Esophagus (tissue), 2 donors: ENCODE results near the gene TMEM269. TPM values are rescaled to one million over a fixed set of nuclear protein-coding genes. Genes with fewer than 3 reads are reported as not detected.
"Not testable (repeated sequence)": the region's sequence is repeated elsewhere in the genome, so short reads cannot be mapped to it uniquely, and the experiment has no call there.

Source experiments
- H3K27ac ChIP-seq, 2 donors: one replicate each; pipeline ENCODE4 v1.5.1; 2013; ENCODE audit warnings: low read depth in 2 of 2, mild to moderate bottlenecking in 2 of 2, inconsistent platforms in 1 of 2, low read length in 1 of 2, moderate library complexity in 1 of 2
- H3K27me3 ChIP-seq, 2 donors: one replicate each; pipeline ENCODE4 v1.6.1; 2013; ENCODE audit warnings: low read length in 2 of 2, control low read depth in 1 of 2, mild to moderate bottlenecking in 1 of 2; ENCODE audit not compliant: insufficient read depth in 2 of 2, control insufficient read depth in 1 of 2
- H3K36me3 ChIP-seq, 2 donors: one replicate each; pipeline ENCODE4 v1.6.1; 2013; ENCODE audit warnings: low read length in 1 of 2; ENCODE audit not compliant: control insufficient read depth in 2 of 2, insufficient read depth in 2 of 2
- H3K4me1 ChIP-seq, 2 donors: one replicate each; pipeline ENCODE4 v1.6.1; 2013; ENCODE audit warnings: low read length in 1 of 2; ENCODE audit not compliant: control insufficient read depth in 2 of 2, insufficient read depth in 2 of 2
- H3K4me3 ChIP-seq, 2 donors: one replicate each; pipeline ENCODE4 v1.5.1; 2013; ENCODE audit warnings: low read length in 2 of 2, mild to moderate bottlenecking in 2 of 2, low read depth in 1 of 2, moderate library complexity in 1 of 2
- H3K9me3 ChIP-seq, 2 donors: one replicate each; pipeline ENCODE4 v1.6.1; 2013; ENCODE audit warnings: mild to moderate bottlenecking in 2 of 2, low read depth in 1 of 2, low read length in 1 of 2, moderate library complexity in 1 of 2; ENCODE audit not compliant: control insufficient read depth in 2 of 2, insufficient read depth in 1 of 2
- WGBS, 2 donors: extraction: QIAGEN DNeasy Blood & Tissue Kit; methylation state at CpG; one replicate each; pipeline ENCODE4 v1.1.7; 2013; 5-methylcytosine and 5-hydroxymethylcytosine counted together
- polyA plus RNA-seq, 2 donors: library from polyadenylated mRNA; stranded (reverse); fragments of 200-250 nt; gene quantifications; one replicate each; pipeline ENCODE4 v1.2.3, GENCODE V29; 2013
- donor health status: healthy with polysubstance abuse.
- donor health status: Bipolar disorder and iron deficiency.

TMEM269 gene
- polyA plus RNA-seq, 2 donors = 0.01 to 0.04 TPM

DNA sequence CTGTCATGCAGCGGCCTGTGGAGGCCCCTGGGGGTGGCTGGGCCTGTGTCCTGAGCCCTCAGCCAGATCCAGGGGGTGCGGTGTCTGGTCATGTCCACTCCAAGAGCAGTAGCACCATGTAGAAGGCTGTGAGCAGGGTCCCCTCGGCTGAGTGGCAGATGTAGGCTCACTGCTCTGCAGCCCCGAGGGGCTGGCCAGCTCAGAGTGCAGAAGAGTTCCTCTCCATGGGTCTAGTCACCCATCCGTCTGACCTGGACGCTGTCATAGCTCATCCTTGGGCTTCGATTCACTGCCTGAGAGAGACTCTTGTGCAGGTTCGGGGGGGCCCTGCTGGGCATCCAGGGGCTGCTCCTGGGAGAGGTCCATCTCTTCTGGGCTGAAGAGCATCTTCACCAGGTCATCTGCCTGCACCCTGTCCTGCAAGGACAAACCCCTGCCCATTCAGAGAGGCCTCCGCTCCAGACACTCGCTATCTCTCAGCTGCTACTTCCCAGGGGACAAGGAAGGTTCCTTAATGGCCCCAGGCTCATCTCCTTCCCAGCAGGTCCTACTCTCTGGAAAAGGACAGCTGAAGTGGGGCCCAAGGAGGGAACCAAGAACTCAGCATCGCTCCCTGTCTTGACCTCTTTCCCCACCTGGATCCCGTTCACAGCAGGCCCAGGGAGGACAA, 38.2 kb upstream of the TMEM269 start:
- Histone ChIP-seq H3K36me3 (peaks cover 0 to 14% of the 10 kb centered on the region in 2 donors), H3K27ac (no peak overlapping the region)

DNA sequence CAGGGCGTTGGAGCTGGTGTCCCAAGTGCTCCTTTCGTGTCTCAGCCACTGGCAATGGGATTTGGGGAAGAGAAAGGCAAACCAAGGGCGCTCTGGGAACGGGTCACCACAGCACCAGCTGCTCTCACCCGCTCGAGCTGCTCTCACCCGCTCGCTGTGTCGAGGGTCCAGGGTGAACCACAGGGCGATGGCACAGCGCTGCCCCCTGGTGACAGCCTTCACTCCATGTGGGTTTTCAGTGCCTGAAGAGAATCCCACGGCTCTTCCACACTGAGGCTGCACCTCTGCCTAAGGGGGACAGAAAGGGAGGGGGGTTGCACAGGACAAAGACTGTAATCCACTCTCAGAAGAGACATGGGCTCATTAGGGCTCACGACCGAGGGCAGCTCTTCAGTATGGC, 37.7 kb upstream of the TMEM269 start:
- Histone ChIP-seq H3K27ac (no peak overlapping the region), H3K36me3 (peaks cover 2 to 19% of the 10 kb centered on the region in 2 donors), H3K9me3 (no peaks in the 10 kb centered on the region), H3K27me3 (no peaks in the 10 kb centered on the region), H3K4me1 (peaks cover 0 to 9% of the 10 kb centered on the region in 2 donors), H3K4me3 (no peak overlapping the region)
- WGBS, 2 donors = 48 to 59% methylated on average over 14 of the region's 14 CpGs

More for the DNA sequence above, 38.2 kb upstream of the TMEM269 start:
- Histone ChIP-seq H3K9me3 (no peaks in the 10 kb centered on the region), H3K4me3 (no peak overlapping the region), H3K4me1 (peaks cover 0 to 9% of the 10 kb centered on the region in 2 donors), H3K27me3 (no peaks in the 10 kb centered on the region)
- 88 to 93% methylated on average over 12 of the region's 12 CpGs for WGBS, 2 donors

DNA sequence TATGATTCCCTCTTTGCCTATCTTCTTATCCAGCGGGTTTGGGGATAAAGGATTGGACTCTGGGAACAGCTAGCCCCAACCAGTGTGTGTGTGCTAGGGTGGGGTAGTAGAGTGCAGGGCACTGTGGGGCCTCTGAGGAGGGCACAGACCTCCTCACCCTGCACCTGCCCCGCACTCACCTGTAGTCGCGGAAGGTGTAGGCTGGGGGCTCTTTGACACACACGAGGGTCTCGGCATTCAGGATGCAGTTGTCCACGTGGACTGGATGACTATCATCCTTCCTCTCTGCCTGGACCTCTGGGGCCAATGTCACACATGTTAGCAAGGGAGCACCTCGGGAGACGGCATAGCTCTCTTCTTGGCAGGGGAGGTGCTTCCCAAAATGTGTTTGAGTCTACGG, 36.8 kb upstream of the TMEM269 start:
- Histone ChIP-seq H3K4me3 (no peak overlapping the region), H3K27me3 (no peaks in the 10 kb centered on the region), H3K9me3 (no peaks in the 10 kb centered on the region), H3K36me3 (peaks cover 6 to 22% of the 10 kb centered on the region in 2 donors), H3K27ac (no peak overlapping the region), H3K4me1 (peaks cover 0 to 9% of the 10 kb centered on the region in 2 donors)
- WGBS, 2 donors = 77 to 79% methylated on average over 10 of the region's 10 CpGs

- Histone ChIP-seq H3K4me3 (no peak overlapping the region), H3K27me3 (no peaks in the 10 kb centered on the region), H3K9me3 (no peaks in the 10 kb centered on the region), H3K4me1 (peaks cover 0 to 4% of the 10 kb centered on the region in 2 donors), H3K36me3 (peaks cover 6 to 22% of the 10 kb centered on the region in 2 donors), H3K27ac (no peak overlapping the region)
- 81 to 83% methylated on average over 14 of the region's 14 CpGs for WGBS, 2 donors
Measured at GRCh38 chr1:42748461-42749410, 36.1 kb upstream of the TMEM269 start.

- H3K36me3 ChIP-seq = peaks cover 6 to 32% of the 10 kb centered on the region in 2 donors
- WGBS, 2 donors = 92 to 96% methylated on average over 12 of the region's 12 CpGs
- no peaks in the 10 kb centered on the region for H3K9me3 ChIP-seq
- no peak overlapping the region for H3K4me3 ChIP-seq
- peaks cover 0 to 4% of the 10 kb centered on the region in 2 donors for H3K4me1 ChIP-seq
- no peaks in the 10 kb centered on the region for H3K27me3 ChIP-seq
- H3K27ac ChIP-seq = no peak overlapping the region
Measured at GRCh38 chr1:42750041-42750440, 34.8 kb upstream of the TMEM269 start.

- H3K36me3 ChIP-seq = peaks cover 6 to 37% of the 10 kb centered on the region in 2 donors
- not testable (repeated sequence) for H3K27me3 ChIP-seq, H3K9me3 ChIP-seq, H3K4me3 ChIP-seq, H3K4me1 ChIP-seq, H3K27ac ChIP-seq
- WGBS, 2 donors = 88 to 93% methylated on average over 8 of the region's 8 CpGs
Measured at GRCh38 chr1:42751511-42752070, 33.2 kb upstream of the TMEM269 start.

- Histone ChIP-seq H3K36me3 (peaks cover 6 to 41% of the 10 kb centered on the region in 2 donors), H3K9me3 (no peaks in the 10 kb centered on the region), H3K27me3 (no peaks in the 10 kb centered on the region), H3K27ac (no peak overlapping the region), H3K4me3 (no peak overlapping the region), H3K4me1 (peaks cover 0 to 4% of the 10 kb centered on the region in 2 donors)
- 95% methylated on average over 6 of the region's 6 CpGs for WGBS, 2 donors
Measured at GRCh38 chr1:42752284-42752683, 32.5 kb upstream of the TMEM269 start.

- Histone ChIP-seq H3K4me1 (peaks cover 0 to 4% of the 10 kb centered on the region in 2 donors), H3K36me3 (peaks cover 6 to 41% of the 10 kb centered on the region in 2 donors), H3K27ac (no peak overlapping the region)
Measured at GRCh38 chr1:42753070-42753469, 31.7 kb upstream of the TMEM269 start.

More at GRCh38 chr1:42753070-42753469, 31.7 kb upstream of the TMEM269 start:
- Histone ChIP-seq H3K9me3 (no peaks in the 10 kb centered on the region), H3K4me3 (no peak overlapping the region), H3K27me3 (no peaks in the 10 kb centered on the region)
- 67 to 81% methylated on average over 1 of the region's 1 CpG for WGBS, 2 donors
